ENCODE data around the gene CES4A. TPM values are rescaled to one million over a fixed set of nuclear protein-coding genes. Genes with fewer than 3 reads are reported as not detected.
"Not testable (repeated sequence)": the region's sequence is repeated elsewhere in the genome, so short reads cannot be mapped to it uniquely, and the experiment has no call there.

Gene CES4A
- total RNA-seq, 1 donor from 2014 or later = 42.2 TPM

- intact Hi-C loops (cut with micrococcal nuclease) = no loop called here
These were observed 9.2 kb upstream of the CES4A start for GRCh38 chr16:66979011-66979717.

- intact Hi-C loops (cut with micrococcal nuclease) = no loop called here
These were observed 5.4 kb upstream of the CES4A start for GRCh38 chr16:66983033-66983432.

- intact Hi-C loops (cut with micrococcal nuclease) = loop anchor here (2.0 kb wide), 2 partner anchors 16 to 174 kb away; partner anchors contain the start of genes FBXL8 and TRADD
These were observed 3.5 kb upstream of the CES4A start for GRCh38 chr16:66984892-66985311.

GRCh38 chr16:66986559-66986958 is 1.8 kb upstream of the CES4A start:
- intact Hi-C loops (cut with micrococcal nuclease) = no loop called here

- intact Hi-C loops (cut with micrococcal nuclease) = no loop called here
These were observed 3.2 kb downstream of the CES4A start for GRCh38 chr16:66991545-66992077.

- intact Hi-C loops (cut with micrococcal nuclease) = not testable (repeated sequence)
These were observed 5.2 kb downstream of the CES4A start for GRCh38 chr16:66993558-66993957.

GRCh38 chr16:66996324-66996982 is 8.1 kb downstream of the CES4A start:
- intact Hi-C loops (cut with micrococcal nuclease) = no loop called here

- intact Hi-C loops (cut with micrococcal nuclease) = no loop called here
These were observed 8.6 kb downstream of the CES4A start for GRCh38 chr16:66996983-66997358.

GRCh38 chr16:67000384-67001351 is 12.3 kb downstream of the CES4A start:
- intact Hi-C loops (cut with micrococcal nuclease) = loop anchor here (1.0 to 2.0 kb wide), 2 partner anchors 16 to 23 kb away; no protein-coding TSS in a partner anchor

GRCh38 chr16:67001726-67002125 is 13.3 kb downstream of the CES4A start:
- intact Hi-C loops (cut with micrococcal nuclease) = loop anchor here (2.0 kb wide), 1 partner anchor 17 kb away; no protein-coding TSS in a partner anchor

- intact Hi-C loops (cut with micrococcal nuclease) = no loop called here
These were observed 18.7 kb downstream of the CES4A start for GRCh38 chr16:67006930-67007658.

- intact Hi-C loops (cut with micrococcal nuclease) = no loop called here
These were observed 20.8 kb downstream of the CES4A start for GRCh38 chr16:67009158-67009557.

- intact Hi-C loops (cut with micrococcal nuclease) = loop anchor here (10.0 kb wide), 1 partner anchor 56 kb away; no protein-coding TSS in a partner anchor
These were observed 22.9 kb downstream of the CES4A start for GRCh38 chr16:67011274-67011673.

GRCh38 chr16:67013233-67013822 is 24.9 kb downstream of the CES4A start:
- intact Hi-C loops (cut with micrococcal nuclease) = loop anchor here (10.0 kb wide), 1 partner anchor 59 kb away; no protein-coding TSS in a partner anchor

- intact Hi-C loops (cut with micrococcal nuclease) = loop anchor here (1.0 to 10.0 kb wide), 3 partner anchors 14 to 59 kb away; no protein-coding TSS in a partner anchor
These were observed 25.6 kb downstream of the CES4A start for GRCh38 chr16:67013823-67014633.

GRCh38 chr16:67014634-67015312 is 26.4 kb downstream of the CES4A start:
- intact Hi-C loops (cut with micrococcal nuclease) = loop anchor here (1.0 to 10.0 kb wide), 3 partner anchors 14 to 60 kb away; no protein-coding TSS in a partner anchor

GRCh38 chr16:67015313-67015731 is 26.9 kb downstream of the CES4A start:
- intact Hi-C loops (cut with micrococcal nuclease) = loop anchor here (2.0 to 10.0 kb wide), 2 partner anchors 39 to 61 kb away; no protein-coding TSS in a partner anchor

- intact Hi-C loops (cut with micrococcal nuclease) = loop anchor here (10.0 kb wide), 1 partner anchor 61 kb away; no protein-coding TSS in a partner anchor
These were observed 27.8 kb downstream of the CES4A start for GRCh38 chr16:67016143-67016542.

Data from T-helper 2 cell treated with Interferon-gamma antibody and Interleukin-4, amounts not matched to agents 100 ng/mL and 5 ng/mL, for 36 hours (primary cell).